Spleen (tissue), 7 donors: Measurements from ENCODE around the gene NSL1.

Experiments used
- CTCF ChIP-seq, 11 experiments: fragments of 200-600 bp in 7 of 11; fragments of 450-650 bp in 4 of 11; sonication (generic) in 4 of 11; IDR thresholded peaks in 8 of 11; conservative IDR thresholded peaks in 3 of 11; 1 replicate in 7 of 11; 2 replicates in 4 of 11; pipeline versions ENCODE4 v1.4.0 to v1.8.0; 2016 to 2021; ENCODE audit warnings: antibody characterized with exemption in 11 of 11, inconsistent platforms in 4 of 11, mild to moderate bottlenecking in 1 of 11
- POLR2A ChIP-seq, 3 donors: fragments of 450-650 bp; IDR thresholded peaks; one replicate each; pipeline ENCODE4 v1.5.1; 2017; ENCODE audit warnings: antibody characterized with exemption in 3 of 3, mild to moderate bottlenecking in 1 of 3
- donor health status: DM: no; HTN: no; CAD: no; lungs with moderate emphysema.
- donor health status: DM: no; HTN: no; CAD: no.
- donor health status: DM: no; HTN: no; CAD: no.

- TF ChIP-seq CTCF (IDR thresholded peaks at IDR 0.05 in 8 of 11, conservative IDR thresholded peaks at IDR 0.05 in 3 of 11) (no peak), POLR2A (IDR thresholded peaks at IDR 0.05) (no peak)
Measured at GRCh38 chr1:212816567-212817278, 25.1 kb upstream of the NSL1 start.
